RPMI7951 (cell line): ENCODE measurements around the gene RAD9A. TPM values are rescaled to one million over a fixed set of nuclear protein-coding genes. Genes with fewer than 3 reads are reported as not detected.

Experiments used
- DNase-seq: peaks from one replicate; pipeline ENCODE4 v3.0.0-alpha.2; 2012; ENCODE audit warnings: low read depth
- total RNA-seq: library from RNA; depleted of rRNA; stranded (reverse); fragments of >200 nt; shearing (Covaris generic); gene quantifications from 2 replicates; pipeline ENCODE4 v1.2.3, GENCODE V29; 2014

RAD9A gene
- total RNA-seq, 1 experiment from 2014 or later: 13.8 TPM

- DNase-seq: peak; percentile 77
These were observed 34.8 kb upstream of the RAD9A start for GRCh38 chr11:67356864-67357561.

- DNase-seq: peak; percentile 77
These were observed 33.7 kb upstream of the RAD9A start for GRCh38 chr11:67357831-67358670.

- DNase-seq: no peak
These were observed 27.6 kb upstream of the RAD9A start for GRCh38 chr11:67364169-67364568.

- DNase-seq: no peak
These were observed 26.7 kb upstream of the RAD9A start for GRCh38 chr11:67364783-67365722.

- DNase-seq: no peak
These were observed 25.9 kb upstream of the RAD9A start for GRCh38 chr11:67365736-67366444.

GRCh38 chr11:67366546-67366945, 25.2 kb upstream of the RAD9A start:
- no peak for DNase-seq

- no peak for DNase-seq
These were observed 24.6 kb upstream of the RAD9A start for GRCh38 chr11:67366961-67367760.

- no peak for DNase-seq
These were observed 24.0 kb upstream of the RAD9A start for GRCh38 chr11:67367761-67368227.

- DNase-seq: no peak
These were observed 23.2 kb upstream of the RAD9A start for GRCh38 chr11:67368621-67369020.

- DNase-seq: no peak
These were observed 22.5 kb upstream of the RAD9A start for GRCh38 chr11:67369275-67369674.

- no peak for DNase-seq
These were observed 21.9 kb upstream of the RAD9A start for GRCh38 chr11:67369801-67370284.

- DNase-seq: no peak
These were observed 21.3 kb upstream of the RAD9A start for GRCh38 chr11:67370351-67371076.

GRCh38 chr11:67371189-67371910, 20.4 kb upstream of the RAD9A start:
- peak; percentile 51 for DNase-seq

GRCh38 chr11:67371911-67372320, 19.9 kb upstream of the RAD9A start:
- DNase-seq: no peak

- DNase-seq: no peak
These were observed 19.3 kb upstream of the RAD9A start for GRCh38 chr11:67372321-67372992.

GRCh38 chr11:67372993-67373647, 18.7 kb upstream of the RAD9A start, which contains the start of gene CLCF1:
TSS of gene CLCF1 (minus strand) at chr11:67373598. CDS start at chr11:67373539, 59 bp downstream.
- peak; percentile 72 for DNase-seq
